ENCODE data around the gene C12orf57.

- TF ChIP-seq FOSL2 (IDR thresholded peaks at IDR 0.05) (no peak), FOSL2 (CRISPR knock-in tag; IDR thresholded peaks at IDR 0.05) (no peak), RFX5 (IDR thresholded peaks at IDR 0.05) (no peak), RCOR1 (IDR thresholded peaks at IDR 0.05; ENCODE audit: low read depth, low read length) (no peak), KDM1A (IDR thresholded peaks at IDR 0.05; ENCODE audit: low read depth) (no peak), CTCF (IDR thresholded peaks at IDR 0.05) (no peak), POLR2A (IDR thresholded peaks at IDR 0.05; ENCODE audit: low read length) (no peak), EP300 (IDR thresholded peaks at IDR 0.05) (no peak), MAX (IDR thresholded peaks at IDR 0.05) (no peak), SREBF2 (IDR thresholded peaks at IDR 0.05) (no peak), MAZ (IDR thresholded peaks at IDR 0.05; ENCODE audit: borderline replicate concordance, low read depth, low read length) (no peak), RNF2 (IDR thresholded peaks at IDR 0.05; ENCODE audit: borderline replicate concordance, low read depth) (no peak), CBX2 (IDR thresholded peaks at IDR 0.05; ENCODE audit: borderline replicate concordance, low read depth) (no peak), CHD2 (IDR thresholded peaks at IDR 0.05; ENCODE audit: low read length, partially characterized antibody) (no peak), SMC3 (IDR thresholded peaks at IDR 0.05) (no peak)
These were observed 21.9 kb downstream of the C12orf57 start for GRCh38 chr12:6965714-6966113.

Data from A549 (cell line).